COR-L47 (cell line): ENCODE measurements around the gene KLHL21.
"Not testable (repeated sequence)": the region's sequence is repeated elsewhere in the genome, so short reads cannot be mapped to it uniquely, and the experiment has no call there.

Source experiments
- DNase-seq: peaks from one replicate; lab custom pipeline; 2025; lab: John Stamatoyannopoulos, UW

Gene KLHL21

GRCh38 chr1:6582370-6582769 lies 20.3 kb downstream of the KLHL21 start:
- no peak for DNase-seq

- no peak for DNase-seq
Measured at GRCh38 chr1:6581561-6582305, 20.9 kb downstream of the KLHL21 start.

GRCh38 chr1:6580593-6581409 lies 21.9 kb downstream of the KLHL21 start:
- no peak for DNase-seq

- no peak for DNase-seq
Measured at GRCh38 chr1:6580119-6580592, 22.5 kb downstream of the KLHL21 start.

GRCh38 chr1:6579374-6580118 lies 23.1 kb downstream of the KLHL21 start, which contains the start of gene ZBTB48:
TSS of gene ZBTB48 (plus strand) at chr1:6579994. CDS start at chr1:6580610, 616 bp downstream.
- peak; percentile 98 for DNase-seq

- DNase-seq: no peak
Measured at GRCh38 chr1:6578624-6579373, 23.9 kb downstream of the KLHL21 start.

GRCh38 chr1:6577831-6578525 lies 24.7 kb downstream of the KLHL21 start:
- DNase-seq: no peak

- no peak for DNase-seq
Measured at GRCh38 chr1:6574818-6575217, 27.9 kb downstream of the KLHL21 start.

- DNase-seq: no peak
Measured at GRCh38 chr1:6574025-6574620, 28.5 kb downstream of the KLHL21 start.

- DNase-seq: no peak
Measured at GRCh38 chr1:6572653-6573383, 29.9 kb downstream of the KLHL21 start.

- no peak for DNase-seq
Measured at GRCh38 chr1:6570987-6571386, 31.7 kb downstream of the KLHL21 start.

GRCh38 chr1:6570100-6570499 lies 32.6 kb downstream of the KLHL21 start:
- DNase-seq: no peak

GRCh38 chr1:6569033-6569432 lies 33.6 kb downstream of the KLHL21 start:
- DNase-seq: no peak

- DNase-seq: no peak
Measured at GRCh38 chr1:6560267-6560666, 42.4 kb downstream of the KLHL21 start.

GRCh38 chr1:6559161-6559560 lies 43.5 kb downstream of the KLHL21 start:
- not testable (repeated sequence) for DNase-seq

- DNase-seq: no peak
Measured at GRCh38 chr1:6557597-6557996, 45.1 kb downstream of the KLHL21 start.

GRCh38 chr1:6554907-6555778 lies 47.5 kb downstream of the KLHL21 start, which contains the start of gene TAS1R1:
TSS of gene TAS1R1 (plus strand) at chr1:6555307. CDS start at chr1:6555374, 67 bp downstream.
- no peak for DNase-seq

GRCh38 chr1:6554031-6554906 lies 48.4 kb downstream of the KLHL21 start, which contains the start of gene NOL9:
TSS of gene NOL9 (minus strand) at chr1:6554513. CDS start at chr1:6554502, 11 bp downstream.
- DNase-seq: peak; percentile 89
